Astrocyte of the spinal cord (primary cell): ENCODE measurements around the gene LPIN2.

ENCODE experiments used
- DNase-seq: peaks from one replicate; pipeline ENCODE4 v3.0.0; 2011; ENCODE audit warnings: low read depth, low spot score
- H3K4me3 ChIP-seq: 2 replicates; pipeline ENCODE4 v1.5.1; 2011; ENCODE audit warnings: low read depth, mild to moderate bottlenecking, low read length, moderate library complexity
- CTCF ChIP-seq: IDR thresholded peaks from 2 replicates; pipeline ENCODE4 v1.5.1; 2012; ENCODE audit warnings: low read depth, mild to moderate bottlenecking, low read length, inconsistent platforms
- in situ Hi-C: cut with HindIII; loops from 2 replicates; pipeline ENCODE4 v1.10.0; 2017; ENCODE audit warnings: low sequenced_read_pairs

Gene LPIN2

GRCh38 chr18:2986150-2986865 is 26.6 kb downstream of the LPIN2 start:
- TF ChIP-seq CTCF: no peak
- in situ Hi-C loops: no loop called here
- DNase-seq: no peak
- no peak overlapping the region for H3K4me3 ChIP-seq

GRCh38 chr18:2985628-2986027 is 27.3 kb downstream of the LPIN2 start:
- peak; percentile 63 for DNase-seq
- in situ Hi-C loops: no loop called here
- H3K4me3 ChIP-seq: no peak overlapping the region
- peak; percentile 44 for TF ChIP-seq CTCF

- DNase-seq: no peak
- no peak for TF ChIP-seq CTCF
- in situ Hi-C loops: no loop called here
- H3K4me3 ChIP-seq: no peak overlapping the region
Measured at GRCh38 chr18:2984703-2985261, 28.2 kb downstream of the LPIN2 start.

- in situ Hi-C loops: no loop called here
- no peak overlapping the region for H3K4me3 ChIP-seq
- no peak for DNase-seq
- no peak for TF ChIP-seq CTCF
Measured at GRCh38 chr18:2984091-2984490, 28.9 kb downstream of the LPIN2 start.

GRCh38 chr18:2983296-2983695 is 29.6 kb downstream of the LPIN2 start:
- no peak overlapping the region for H3K4me3 ChIP-seq
- no peak for TF ChIP-seq CTCF
- in situ Hi-C loops: no loop called here
- no peak for DNase-seq

GRCh38 chr18:2982452-2983269 is 30.3 kb downstream of the LPIN2 start:
- H3K4me3 ChIP-seq: no peak overlapping the region
- in situ Hi-C loops: no loop called here
- no peak for DNase-seq
- TF ChIP-seq CTCF: no peak
